HEK293T (cell line): ENCODE results near the gene SLC2A5.

Experiments
- CTCF ChIA-PET: fragments of 350-600 bp; formaldehyde crosslinking; extraction: SDS; loops from one replicate; lab custom pipeline; 2021; ENCODE audit warnings: antibody characterized with exemption, inconsistent platforms; lab: Yijun Ruan, JAX
- POLR2A ChIA-PET: fragments of 350-600 bp; formaldehyde crosslinking; extraction: SDS; loops from one replicate; lab custom pipeline; 2020; ENCODE audit warnings: antibody characterized with exemption, inconsistent platforms; lab: Yijun Ruan, JAX
- DNase-seq: peaks from one replicate; pipeline ENCODE4 v3.0.0; 2012; ENCODE audit warnings: mixed read lengths; ENCODE audit errors: extremely low spot score
- ARNT ChIP-seq: fragments of 450-650 bp; IDR thresholded peaks from 2 replicates; pipeline ENCODE4 v1.6.1; 2017; ENCODE audit warnings: mild to moderate bottlenecking
- BHLHE40 ChIP-seq: fragments of 450-650 bp; IDR thresholded peaks from 2 replicates; pipeline ENCODE4 v1.6.1; 2016; ENCODE audit warnings: mild to moderate bottlenecking, moderate library complexity, borderline replicate concordance
- CTBP1 ChIP-seq: fragments of 450-650 bp; IDR thresholded peaks from 2 replicates; pipeline ENCODE4 v1.6.1; 2016; ENCODE audit warnings: borderline replicate concordance
- ELF4 ChIP-seq: fragments of 450-650 bp; IDR thresholded peaks from 2 replicates; pipeline ENCODE4 v1.6.1; 2017; ENCODE audit warnings: antibody characterized with exemption
- FOXA1 ChIP-seq: fragments of 450-650 bp; IDR thresholded peaks from 2 replicates; pipeline ENCODE4 v1.6.1; 2016; ENCODE audit warnings: mild to moderate bottlenecking
- FOXK2 ChIP-seq: fragments of 450-650 bp; IDR thresholded peaks from 2 replicates; pipeline ENCODE4 v1.6.1; 2016; ENCODE audit warnings: mild to moderate bottlenecking
- FOXM1 ChIP-seq: fragments of 450-650 bp; IDR thresholded peaks from 2 replicates; pipeline ENCODE4 v1.6.1; 2017; ENCODE audit warnings: mild to moderate bottlenecking, borderline replicate concordance
- HDGF ChIP-seq: fragments of 450-650 bp; IDR thresholded peaks from 2 replicates; pipeline ENCODE4 v1.6.1; 2017; ENCODE audit warnings: antibody characterized with exemption, borderline replicate concordance
- L3MBTL2 ChIP-seq: fragments of 450-650 bp; conservative IDR thresholded peaks from 2 replicates; pipeline ENCODE4 v1.6.1; 2016; ENCODE audit warnings: mild to moderate bottlenecking
- LEF1 ChIP-seq: fragments of 450-650 bp; IDR thresholded peaks from 2 replicates; pipeline ENCODE4 v1.6.1; 2017; ENCODE audit warnings: mild to moderate bottlenecking, borderline replicate concordance
- NFRKB ChIP-seq: fragments of 450-650 bp; IDR thresholded peaks from 2 replicates; pipeline ENCODE4 v1.6.1; 2016; ENCODE audit warnings: mild to moderate bottlenecking, moderate library complexity
- PKNOX1 ChIP-seq: fragments of 450-650 bp; IDR thresholded peaks from 2 replicates; pipeline ENCODE4 v1.6.1; 2016
- SP1 ChIP-seq: fragments of 450-650 bp; IDR thresholded peaks from 2 replicates; pipeline ENCODE4 v1.6.1; 2017
- SUZ12 ChIP-seq: fragments of 450-650 bp; IDR thresholded peaks from 2 replicates; pipeline ENCODE4 v1.6.1; 2016; ENCODE audit warnings: mild to moderate bottlenecking
- TARDBP ChIP-seq: fragments of 450-650 bp; IDR thresholded peaks from 2 replicates; pipeline ENCODE4 v1.6.1; 2016
- ZNF384 ChIP-seq: fragments of 450-650 bp; IDR thresholded peaks from 2 replicates; pipeline ENCODE4 v1.6.1; 2016

SLC2A5 gene

GRCh38 chr1:9085306-9085940, 16.0 kb upstream of the SLC2A5 start:
- CTCF ChIA-PET: no interaction called here
- DNase-seq: no peak
- POLR2A ChIA-PET: no interaction called here
- TF ChIP-seq PKNOX1: no peak
- TF ChIP-seq SUZ12: no peak
- TF ChIP-seq CTBP1: no peak
- no peak for TF ChIP-seq BHLHE40
- no peak for TF ChIP-seq ELF4
- TF ChIP-seq FOXK2: no peak
- no peak for TF ChIP-seq SP1
- no peak for TF ChIP-seq L3MBTL2
- no peak for TF ChIP-seq HDGF
- TF ChIP-seq TARDBP: no peak
- TF ChIP-seq NFRKB: no peak
- TF ChIP-seq LEF1: no peak
- TF ChIP-seq ZNF384: no peak
- no peak for TF ChIP-seq ARNT
- no peak for TF ChIP-seq FOXA1

GRCh38 chr1:9084906-9085305, 15.5 kb upstream of the SLC2A5 start:
- ChIA-PET POLR2A (no interaction called here), CTCF (no interaction called here)
- no peak for DNase-seq
- TF ChIP-seq NFRKB: no peak
- TF ChIP-seq FOXA1: no peak
- no peak for TF ChIP-seq HDGF
- TF ChIP-seq ZNF384: no peak
- TF ChIP-seq ELF4: no peak
- TF ChIP-seq FOXM1: no peak
- TF ChIP-seq TARDBP: no peak

GRCh38 chr1:9081473-9081872, 12.0 kb upstream of the SLC2A5 start:
- no peak for DNase-seq
- TF ChIP-seq ARNT: no peak
- ChIA-PET CTCF (no interaction called here), POLR2A (interaction anchor here (1.0 kb wide), 1 partner anchor 20 kb away, joined by 5 read pairs; no protein-coding TSS in a partner anchor)

- CTCF ChIA-PET: no interaction called here
- TF ChIP-seq LEF1 (no peak), PKNOX1 (no peak), FOXK2 (no peak), TARDBP (no peak), CTBP1 (no peak), FOXA1 (no peak), ARNT (no peak), ZNF384 (no peak), BHLHE40 (no peak), NFRKB (no peak), ELF4 (no peak), L3MBTL2 (no peak), HDGF (no peak), SUZ12 (no peak), FOXM1 (no peak), SP1 (no peak)
- DNase-seq: no peak
- POLR2A ChIA-PET: interaction anchor here (1.0 kb wide), 1 partner anchor 19 kb away, joined by 5 read pairs; no protein-coding TSS in a partner anchor
Measured at GRCh38 chr1:9080705-9081291, 11.4 kb upstream of the SLC2A5 start.

DNA sequence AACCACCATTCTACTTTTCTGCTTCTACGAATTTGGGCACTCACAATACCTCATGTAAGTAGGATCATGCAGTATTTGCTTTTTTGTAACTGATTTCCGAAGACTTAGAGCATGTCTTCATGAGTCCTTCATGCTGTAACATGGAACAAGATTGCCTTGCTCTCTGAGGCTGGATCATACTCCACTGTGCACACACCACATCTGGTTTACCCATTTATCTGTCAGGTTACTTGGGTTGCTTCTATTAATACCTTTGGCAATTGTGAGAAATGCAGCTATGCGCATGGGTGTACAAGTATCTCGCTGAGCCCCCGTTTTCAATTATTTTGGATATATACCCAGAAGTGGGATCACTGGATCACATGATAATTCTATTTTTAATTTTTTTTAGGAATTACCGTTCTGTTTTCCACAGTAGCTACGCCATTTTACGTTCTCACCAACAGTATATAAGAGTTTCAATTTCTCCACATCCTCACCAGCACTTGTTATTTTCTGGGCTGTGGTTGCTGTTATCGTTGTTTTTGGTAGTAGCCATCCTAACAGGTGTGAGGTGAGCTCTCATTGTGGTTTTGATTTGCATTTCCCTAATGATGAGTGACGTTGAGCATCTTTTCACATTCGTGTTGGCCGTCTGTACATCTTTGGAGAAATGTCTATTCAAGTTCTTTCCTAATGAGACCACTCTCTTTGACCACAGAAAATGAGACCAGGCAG, 10.7 kb upstream of the SLC2A5 start:
- no peak for DNase-seq
- CTCF ChIA-PET: interaction anchor here (1.7 kb wide), 1 partner anchor 75 kb away, joined by 3 read pairs; no protein-coding TSS in a partner anchor
- POLR2A ChIA-PET: interaction anchor here (1.0 kb wide), 1 partner anchor 19 kb away, joined by 5 read pairs; no protein-coding TSS in a partner anchor

GRCh38 chr1:9078752-9079500, 9.5 kb upstream of the SLC2A5 start:
- ChIA-PET POLR2A (no interaction called here), CTCF (interaction anchor here (1.7 kb wide), 1 partner anchor 74 kb away, joined by 3 read pairs; no protein-coding TSS in a partner anchor)
- no peak for DNase-seq
- TF ChIP-seq LEF1 (no peak), ARNT (no peak), BHLHE40 (no peak), PKNOX1 (no peak), SUZ12 (no peak), FOXA1 (no peak), TARDBP (no peak), HDGF (no peak), L3MBTL2 (no peak), ELF4 (no peak), FOXK2 (no peak), ZNF384 (no peak), SP1 (no peak), NFRKB (no peak), FOXM1 (no peak), CTBP1 (no peak)

More for the DNA sequence above, 10.7 kb upstream of the SLC2A5 start:
- TF ChIP-seq HDGF (no peak), FOXM1 (no peak), ELF4 (no peak), ARNT (no peak), ZNF384 (no peak), LEF1 (no peak), CTBP1 (no peak), NFRKB (no peak), TARDBP (no peak), SUZ12 (no peak), BHLHE40 (no peak), FOXA1 (no peak), SP1 (no peak), L3MBTL2 (no peak)
